Type B pancreatic cell (in vitro differentiated cells): ENCODE results near the gene CHRNA1. TPM values are rescaled to one million over a fixed set of nuclear protein-coding genes. Genes with fewer than 3 reads are reported as not detected.

Experiments used
- DNase-seq: peaks from one replicate; pipeline ENCODE4 v3.0.0; 2021; ENCODE audit warnings: mixed read lengths; ENCODE audit not compliant: unreplicated experiment; ENCODE audit errors: extremely low spot score
- H3K27ac Mint-ChIP-seq: 2 replicates; pipeline ENCODE4 v1.8.0; 2021; ENCODE audit warnings: mild to moderate bottlenecking, mixed read lengths
- H3K27me3 Mint-ChIP-seq: 2 replicates; pipeline ENCODE4 v1.8.0; 2021; ENCODE audit warnings: mixed read lengths
- H3K36me3 Mint-ChIP-seq: 2 replicates; pipeline ENCODE4 v1.8.0; 2021; ENCODE audit warnings: mixed read lengths
- H3K4me1 Mint-ChIP-seq: one replicate; pipeline ENCODE4 v1.8.0; 2021; ENCODE audit warnings: mixed read lengths; ENCODE audit not compliant: unreplicated experiment
- H3K4me3 Mint-ChIP-seq: 2 replicates; pipeline ENCODE4 v1.8.0; 2021; ENCODE audit warnings: mild to moderate bottlenecking, mixed read lengths
- H3K9me3 Mint-ChIP-seq: 2 replicates; pipeline ENCODE4 v1.8.0; 2021; ENCODE audit warnings: mixed read lengths
- CTCF ChIP-seq: fragments of 200-600 bp; sonication (generic); conservative IDR thresholded peaks from 2 replicates; pipeline ENCODE4 v1.5.0; 2021; ENCODE audit warnings: antibody characterized with exemption, mild to moderate bottlenecking
- total RNA-seq: library from RNA; stranded (reverse); gene quantifications from 2 replicates; pipeline ENCODE4 v1.2.1, GENCODE V29; 2021; ENCODE audit warnings: low replicate concordance

Gene CHRNA1
- total RNA-seq, 1 donor from 2014 or later: 1.1 TPM

DNA sequence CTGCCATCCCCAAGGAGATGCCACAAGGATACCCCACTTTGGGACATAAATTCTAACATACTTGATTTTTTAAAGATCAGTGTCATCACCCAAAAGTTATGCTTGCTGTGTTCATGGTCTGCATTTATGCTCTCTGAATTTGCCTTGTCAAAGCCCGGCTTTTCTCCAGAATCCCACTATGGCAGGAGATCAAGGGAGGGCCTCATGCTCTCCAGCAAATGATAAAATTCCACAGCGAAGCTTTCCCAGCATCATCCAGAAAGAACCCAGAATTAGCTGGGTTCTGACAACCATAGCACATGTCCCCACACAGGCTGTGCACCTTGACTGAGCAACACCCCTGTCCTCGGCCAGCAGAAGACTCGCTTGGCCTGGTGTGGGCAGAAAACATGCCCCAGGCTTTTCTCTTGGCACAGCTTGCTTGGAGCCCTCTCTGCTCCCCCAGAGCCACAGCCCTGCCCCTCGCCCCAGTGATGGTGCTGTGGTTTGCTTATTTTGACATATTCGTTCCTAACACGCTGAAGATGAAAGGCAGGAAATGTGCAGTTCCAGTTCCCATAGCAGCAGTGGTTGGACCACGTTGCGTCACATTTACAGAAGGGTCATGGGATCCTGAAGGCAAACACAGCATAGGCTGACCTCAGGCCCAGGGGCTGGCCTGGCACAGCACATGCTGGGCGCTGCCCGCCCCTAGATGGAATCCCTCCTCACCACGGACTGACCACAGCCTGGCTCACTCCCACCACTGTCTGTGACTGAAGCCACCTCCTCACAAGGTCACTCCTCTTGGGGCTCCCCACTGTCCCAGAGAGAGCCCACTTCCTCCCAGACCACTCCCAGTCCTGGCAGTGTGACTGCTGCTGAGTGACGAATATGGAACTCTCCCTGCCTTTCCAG is 14.1 kb upstream of the CHRNA1 start:
- Mint-ChIP-seq H3K9me3 (no peaks in the 10 kb centered on the region), H3K27ac (no peak overlapping the region), H3K27me3 (peaks cover 3% of the 10 kb centered on the region), H3K4me3 (no peak overlapping the region), H3K4me1 (peaks cover 31% of the 10 kb centered on the region), H3K36me3 (no peaks in the 10 kb centered on the region)
- DNase-seq: no peak
- no peak for TF ChIP-seq CTCF

DNA sequence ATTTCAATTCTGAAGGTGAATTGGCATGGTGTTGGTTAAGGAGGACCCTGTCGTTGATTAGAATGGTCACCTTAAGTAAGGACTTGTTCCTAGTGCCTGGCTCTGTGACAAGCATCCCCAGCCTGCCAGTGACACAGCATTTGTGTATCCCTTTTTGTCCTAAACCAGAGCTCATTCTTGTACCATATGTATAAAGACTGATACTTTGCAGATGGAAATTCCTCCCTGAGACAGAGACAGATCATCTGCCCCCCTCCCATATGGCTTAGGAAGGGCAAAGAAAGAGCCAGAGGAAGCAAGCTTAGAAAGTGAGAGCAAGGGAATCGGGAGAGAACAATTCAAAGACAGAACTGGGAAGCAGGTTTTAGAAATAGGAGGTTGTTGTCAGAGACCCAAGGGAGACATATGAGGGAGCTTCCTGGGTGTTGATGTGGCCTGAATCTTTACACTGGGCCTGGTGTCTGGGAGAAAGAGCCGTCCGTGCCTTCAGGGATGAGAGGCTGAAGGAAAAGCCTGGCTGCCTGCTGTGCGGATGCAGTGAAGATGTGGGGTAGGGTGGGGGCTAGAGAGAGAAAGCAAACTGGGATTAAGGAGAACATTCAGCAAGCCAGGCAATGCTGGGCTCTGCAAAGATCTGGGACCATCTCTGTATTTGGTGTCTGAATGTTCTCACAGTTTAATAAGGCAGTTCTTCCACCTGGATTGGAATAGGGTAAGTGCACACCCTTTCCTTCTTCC is 13.2 kb upstream of the CHRNA1 start:
- no peak overlapping the region for H3K4me3 Mint-ChIP-seq
- no peak for TF ChIP-seq CTCF
- H3K9me3 Mint-ChIP-seq: no peaks in the 10 kb centered on the region
- H3K36me3 Mint-ChIP-seq: no peaks in the 10 kb centered on the region
- H3K27ac Mint-ChIP-seq: peak overlapping the region; percentile 61
- peaks cover 7% of the 10 kb centered on the region for H3K27me3 Mint-ChIP-seq
- DNase-seq: no peak
- H3K4me1 Mint-ChIP-seq: peaks cover 36% of the 10 kb centered on the region

GRCh38 chr2:174776675-174777074 is 12.4 kb upstream of the CHRNA1 start:
- H3K4me1 Mint-ChIP-seq: peaks cover 44% of the 10 kb centered on the region
- TF ChIP-seq CTCF: no peak

GRCh38 chr2:174776223-174776622 is 12.0 kb upstream of the CHRNA1 start:
- H3K27me3 Mint-ChIP-seq: peaks cover 7% of the 10 kb centered on the region
- H3K4me1 Mint-ChIP-seq: peaks cover 45% of the 10 kb centered on the region
- no peak overlapping the region for H3K4me3 Mint-ChIP-seq
- H3K36me3 Mint-ChIP-seq: no peaks in the 10 kb centered on the region
- no peak for DNase-seq
- TF ChIP-seq CTCF: peak; percentile 59
- H3K9me3 Mint-ChIP-seq: no peaks in the 10 kb centered on the region
- H3K27ac Mint-ChIP-seq: no peak overlapping the region

More at GRCh38 chr2:174776675-174777074, 12.4 kb upstream of the CHRNA1 start:
- Mint-ChIP-seq H3K4me3 (no peak overlapping the region), H3K27me3 (peaks cover 7% of the 10 kb centered on the region), H3K9me3 (no peaks in the 10 kb centered on the region), H3K36me3 (no peaks in the 10 kb centered on the region), H3K27ac (no peak overlapping the region)
- DNase-seq: no peak

DNA sequence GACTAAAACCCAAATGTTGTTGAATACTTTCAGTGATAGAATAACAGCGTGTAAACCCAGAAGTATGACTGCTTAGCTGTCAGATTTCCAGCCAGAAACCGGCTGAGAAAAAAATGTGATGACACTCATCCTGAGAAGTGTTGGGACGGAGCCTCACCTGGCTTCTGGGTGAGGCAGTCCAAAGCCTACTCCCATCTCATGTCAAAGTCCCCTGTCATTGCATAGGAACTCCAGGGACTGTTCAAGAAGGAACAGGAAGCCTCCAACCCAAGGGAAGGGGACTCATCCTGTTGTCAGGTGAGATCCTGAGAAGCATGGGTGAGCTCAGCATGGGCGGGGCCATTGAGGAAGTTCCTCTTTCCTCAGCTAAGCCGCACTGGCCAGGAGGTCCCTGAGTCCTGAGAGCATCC is 11.3 kb upstream of the CHRNA1 start:
- Mint-ChIP-seq H3K27me3 (peaks cover 7% of the 10 kb centered on the region), H3K36me3 (no peaks in the 10 kb centered on the region), H3K27ac (no peak overlapping the region), H3K4me1 (peaks cover 45% of the 10 kb centered on the region), H3K4me3 (no peak overlapping the region), H3K9me3 (no peaks in the 10 kb centered on the region)
- no peak for DNase-seq
- TF ChIP-seq CTCF: no peak
